Upper lobe of right lung (tissue), 1 donor: Measurements from ENCODE around the gene KRTAP9-8. TPM values are rescaled to one million over a fixed set of nuclear protein-coding genes. Genes with fewer than 3 reads are reported as not detected.
"Not testable (repeated sequence)": the region's sequence is repeated elsewhere in the genome, so short reads cannot be mapped to it uniquely, and the experiment has no call there.

Experiments used
- ATAC-seq: fragments of 200-7000 bp; cut with Tn5 transposase; one replicate; pipeline ENCODE4 v1.9.1; 2020; ENCODE audit warnings: mild to moderate bottlenecking, moderate library complexity
- DNase-seq: peaks from one replicate; pipeline ENCODE4 v3.0.0-alpha.2; 2020
- H3K27ac ChIP-seq: fragments of 200-600 bp; one replicate; pipeline ENCODE4 v1.8.0; 2022
- H3K27me3 ChIP-seq: fragments of 200-600 bp; one replicate; pipeline ENCODE4 v1.8.0; 2022; ENCODE audit warnings: mild to moderate bottlenecking
- H3K36me3 ChIP-seq: fragments of 200-600 bp; one replicate; pipeline ENCODE4 v1.8.0; 2022
- H3K4me1 ChIP-seq: fragments of 200-600 bp; one replicate; pipeline ENCODE4 v1.8.0; 2022
- H3K4me3 ChIP-seq: fragments of 200-600 bp; one replicate; pipeline ENCODE4 v1.8.0; 2022; ENCODE audit warnings: mild to moderate bottlenecking
- H3K9me3 ChIP-seq: fragments of 200-600 bp; one replicate; pipeline ENCODE4 v1.8.0; 2022
- intact Hi-C: fragments of 100-400 bp; cut with DNase I; formaldehyde crosslinking; loops from one replicate; pipeline ENCODE4 v1.11.0; 2022
- total RNA-seq: library from RNA; stranded (reverse); fragmentation: NEBNext Ultra II Directional; extraction: Animal tissue kit (Norgen Biotek cat#: 25700); gene quantifications from one replicate; pipeline ENCODE4 v1.2.1, GENCODE V29; 2021
- TF ChIP-seq, protein P1 (sequence below): fragments of 200-600 bp; IDR thresholded peaks from one replicate; pipeline ENCODE4 v1.8.0; 2022; ENCODE audit warnings: antibody characterized with exemption
- donor health status: DM: no; HTN: yes; CAD: no; lungs with severe emphysema.

Gene KRTAP9-8
- total RNA-seq, 1 donor from 2014 or later, result not detected

DNA sequence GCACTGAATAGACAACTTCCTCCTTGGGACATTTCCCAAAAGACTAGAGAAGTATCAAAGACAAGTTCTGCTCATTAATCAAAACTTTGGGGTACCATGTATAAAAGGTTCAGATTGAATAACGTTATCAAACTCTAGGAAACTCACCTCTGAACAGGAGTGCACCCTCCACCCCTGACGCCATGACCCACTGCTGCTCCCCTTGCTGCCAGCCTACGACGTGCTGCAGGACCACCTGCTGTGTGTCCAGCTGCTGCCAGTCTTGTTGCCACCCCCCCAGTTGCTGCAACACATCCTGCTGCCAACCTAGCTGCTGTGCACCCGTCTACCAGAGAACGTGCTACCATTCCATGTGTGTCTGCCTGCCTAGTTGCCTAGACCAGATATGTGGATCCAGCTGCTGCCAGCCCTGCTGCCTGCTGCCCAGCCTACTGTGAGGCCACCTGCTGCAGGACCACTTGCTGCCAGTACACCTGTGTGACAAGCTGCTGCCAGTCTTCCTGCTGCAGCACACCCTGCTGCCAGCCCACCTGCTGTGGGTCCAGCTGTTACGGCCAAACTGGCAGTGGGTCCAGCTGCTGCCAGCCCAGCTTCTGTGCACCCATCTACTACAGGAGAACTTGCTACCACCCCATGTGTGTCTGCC, 25.2 kb upstream of the KRTAP9-8 start:
- intact Hi-C loops, result no loop called here
- H3K27me3 ChIP-seq, result peaks cover 7% of the 10 kb centered on the region
- H3K4me1 ChIP-seq, result no peaks in the 10 kb centered on the region
- no peaks in the 10 kb centered on the region for H3K9me3 ChIP-seq
- no peak for ATAC-seq
- no peaks in the 10 kb centered on the region for H3K36me3 ChIP-seq
- DNase-seq, result no peak
- H3K27ac ChIP-seq, result no peak overlapping the region
- H3K4me3 ChIP-seq, result no peak overlapping the region
- TF ChIP-seq, protein P1, sequence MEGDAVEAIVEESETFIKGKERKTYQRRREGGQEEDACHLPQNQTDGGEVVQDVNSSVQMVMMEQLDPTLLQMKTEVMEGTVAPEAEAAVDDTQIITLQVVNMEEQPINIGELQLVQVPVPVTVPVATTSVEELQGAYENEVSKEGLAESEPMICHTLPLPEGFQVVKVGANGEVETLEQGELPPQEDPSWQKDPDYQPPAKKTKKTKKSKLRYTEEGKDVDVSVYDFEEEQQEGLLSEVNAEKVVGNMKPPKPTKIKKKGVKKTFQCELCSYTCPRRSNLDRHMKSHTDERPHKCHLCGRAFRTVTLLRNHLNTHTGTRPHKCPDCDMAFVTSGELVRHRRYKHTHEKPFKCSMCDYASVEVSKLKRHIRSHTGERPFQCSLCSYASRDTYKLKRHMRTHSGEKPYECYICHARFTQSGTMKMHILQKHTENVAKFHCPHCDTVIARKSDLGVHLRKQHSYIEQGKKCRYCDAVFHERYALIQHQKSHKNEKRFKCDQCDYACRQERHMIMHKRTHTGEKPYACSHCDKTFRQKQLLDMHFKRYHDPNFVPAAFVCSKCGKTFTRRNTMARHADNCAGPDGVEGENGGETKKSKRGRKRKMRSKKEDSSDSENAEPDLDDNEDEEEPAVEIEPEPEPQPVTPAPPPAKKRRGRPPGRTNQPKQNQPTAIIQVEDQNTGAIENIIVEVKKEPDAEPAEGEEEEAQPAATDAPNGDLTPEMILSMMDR, result no peak

DNA sequence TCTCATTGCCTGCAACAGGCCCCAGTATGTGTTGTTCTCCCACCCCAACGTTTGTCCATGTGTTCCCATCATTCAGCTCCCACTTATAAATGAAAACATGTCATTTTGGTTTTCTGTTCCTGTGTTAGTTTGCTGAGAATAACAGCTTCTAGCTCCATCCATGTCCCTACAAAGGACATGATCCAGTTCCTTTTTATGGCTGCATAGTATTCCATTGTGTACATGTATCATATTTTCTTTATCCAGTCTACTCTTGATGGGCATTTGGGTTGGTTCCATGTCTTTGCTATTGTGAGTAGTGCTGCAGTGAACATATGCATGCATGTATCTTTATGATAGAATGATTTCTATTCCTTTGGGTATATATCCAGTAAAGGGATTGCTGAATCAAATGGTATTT, 22.1 kb upstream of the KRTAP9-8 start:
- Histone ChIP-seq H3K27ac (no peak overlapping the region), H3K27me3 (peaks cover 7% of the 10 kb centered on the region), H3K4me1 (no peaks in the 10 kb centered on the region), H3K4me3 (no peak overlapping the region), H3K36me3 (no peaks in the 10 kb centered on the region), H3K9me3 (no peaks in the 10 kb centered on the region)
- DNase-seq, result no peak
- no peak for ATAC-seq
- intact Hi-C loops, result no loop called here
- TF ChIP-seq, protein P1, result no peak

DNA sequence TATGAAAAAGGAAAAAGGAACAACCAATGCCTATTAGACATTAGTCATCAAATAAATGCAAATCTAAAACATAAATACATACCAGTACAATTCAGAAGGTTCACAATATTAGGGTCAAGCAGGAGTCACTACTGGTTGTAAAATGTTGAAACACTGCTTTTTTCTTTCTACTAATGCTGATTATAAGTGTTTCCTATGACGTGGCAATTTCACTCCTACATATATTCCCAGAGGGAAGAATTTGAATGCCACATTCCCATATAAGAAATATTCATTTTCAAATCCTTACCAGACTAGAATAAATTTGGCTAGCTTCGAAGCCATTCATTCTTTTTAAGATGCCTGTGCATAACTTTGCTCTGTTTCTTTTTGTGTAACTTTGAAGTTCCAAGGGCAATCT, 14.0 kb upstream of the KRTAP9-8 start:
- intact Hi-C loops, result no loop called here
- ATAC-seq, result no peak
- Histone ChIP-seq H3K27me3 (no peaks in the 10 kb centered on the region), H3K4me3 (no peak overlapping the region), H3K4me1 (no peaks in the 10 kb centered on the region), H3K27ac (no peak overlapping the region), H3K9me3 (no peaks in the 10 kb centered on the region), H3K36me3 (no peaks in the 10 kb centered on the region)
- no peak for DNase-seq
- TF ChIP-seq, protein P1, result no peak

DNA sequence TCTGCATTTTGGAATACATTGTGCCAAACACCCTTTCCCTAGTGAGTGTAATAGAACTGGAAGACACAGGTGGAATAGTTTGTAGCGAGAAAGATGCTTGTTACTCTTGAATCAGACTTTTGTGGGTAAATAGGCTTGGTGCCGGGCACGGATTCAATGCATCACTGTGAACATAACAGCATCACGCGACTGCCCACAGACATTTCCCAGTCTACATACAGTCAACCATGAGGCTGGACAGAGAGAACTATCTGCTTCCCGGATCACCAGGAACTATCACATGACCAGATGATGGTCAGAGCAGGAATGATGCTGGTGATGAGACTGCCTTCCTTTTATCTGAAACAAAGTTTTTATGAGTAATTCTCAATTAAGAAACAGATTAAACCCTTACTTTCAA, 11.7 kb upstream of the KRTAP9-8 start:
- Histone ChIP-seq H3K4me1 (no peaks in the 10 kb centered on the region), H3K27ac (no peak overlapping the region), H3K4me3 (no peak overlapping the region), H3K27me3 (no peaks in the 10 kb centered on the region), H3K9me3 (no peaks in the 10 kb centered on the region), H3K36me3 (no peaks in the 10 kb centered on the region)
- ATAC-seq, result no peak
- TF ChIP-seq, protein P1, result no peak
- intact Hi-C loops, result no loop called here
- DNase-seq, result no peak

DNA sequence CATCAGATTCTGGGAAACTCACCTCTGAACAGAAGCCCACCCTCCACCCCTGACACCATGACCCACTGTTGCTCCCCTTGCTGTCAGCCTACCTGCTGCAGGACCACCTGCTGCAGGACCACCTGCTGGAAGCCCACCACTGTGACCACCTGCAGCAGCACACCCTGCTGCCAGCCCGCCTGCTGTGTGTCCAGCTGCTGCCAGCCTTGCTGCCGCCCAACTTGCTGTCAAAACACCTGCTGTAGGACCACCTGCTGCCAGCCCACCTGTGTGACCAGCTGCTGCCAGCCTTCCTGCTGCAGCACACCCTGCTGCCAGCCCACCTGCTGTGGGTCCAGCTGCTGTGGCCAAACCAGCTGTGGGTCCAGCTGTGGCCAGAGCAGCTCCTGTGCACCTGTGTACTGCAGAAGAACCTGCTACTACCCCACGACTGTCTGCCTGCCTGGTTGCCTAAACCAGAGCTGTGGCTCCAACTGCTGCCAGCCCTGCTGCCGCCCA, 11.2 kb upstream of the KRTAP9-8 start, which contains the start of gene KRTAP9-2:
KRTAP9-2 (plus strand) TSS at position 51 of the 498 bp plus-strand sequence; CDS start at position 58, 7 bp downstream.
- DNase-seq, H3K27me3 ChIP-seq, H3K4me1 ChIP-seq, H3K27ac ChIP-seq, H3K9me3 ChIP-seq, ATAC-seq, intact Hi-C loops, H3K4me3 ChIP-seq, H3K36me3 ChIP-seq: not testable (repeated sequence)

DNA sequence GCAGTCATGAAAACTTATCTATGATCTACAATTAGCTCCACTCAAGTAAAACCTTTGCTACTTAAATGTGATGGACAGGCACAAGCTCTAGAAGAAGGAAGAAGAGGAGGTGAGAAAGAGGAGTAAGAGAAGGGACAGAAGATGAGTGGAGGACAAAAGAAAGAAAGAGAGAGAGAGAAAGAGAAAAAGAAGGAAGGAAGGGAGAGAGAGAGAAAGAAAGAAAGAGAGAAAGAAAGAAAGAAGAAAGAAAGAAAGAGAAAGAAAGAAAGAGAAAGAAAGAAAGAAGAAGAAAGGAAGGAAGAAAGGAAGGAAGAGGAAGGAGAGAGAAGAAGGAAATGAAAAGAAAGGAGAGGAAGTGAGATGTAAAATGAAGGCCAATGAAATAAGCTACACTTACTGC, 7.7 kb upstream of the KRTAP9-8 start:
- intact Hi-C loops, result no loop called here
- TF ChIP-seq, protein P1, result no peak

More for the DNA sequence above, 7.7 kb upstream of the KRTAP9-8 start:
- DNase-seq, result no peak
- no peak for ATAC-seq
- Histone ChIP-seq H3K4me1 (no peaks in the 10 kb centered on the region), H3K36me3 (no peaks in the 10 kb centered on the region), H3K4me3 (no peak overlapping the region), H3K9me3 (no peaks in the 10 kb centered on the region), H3K27ac (no peak overlapping the region), H3K27me3 (peaks cover 5% of the 10 kb centered on the region)
